Medulla oblongata (tissue), 1 donor: Measurements from ENCODE around the gene ARL9.
A peak's percentile ranks its signal among the peaks of the same experiment; 100 is the strongest.

ENCODE experiments used
- DNase-seq: peaks from one replicate; pipeline ENCODE4 v3.0.0-alpha.2; 2015; ENCODE audit errors: extremely low spot score

Gene ARL9

DNA sequence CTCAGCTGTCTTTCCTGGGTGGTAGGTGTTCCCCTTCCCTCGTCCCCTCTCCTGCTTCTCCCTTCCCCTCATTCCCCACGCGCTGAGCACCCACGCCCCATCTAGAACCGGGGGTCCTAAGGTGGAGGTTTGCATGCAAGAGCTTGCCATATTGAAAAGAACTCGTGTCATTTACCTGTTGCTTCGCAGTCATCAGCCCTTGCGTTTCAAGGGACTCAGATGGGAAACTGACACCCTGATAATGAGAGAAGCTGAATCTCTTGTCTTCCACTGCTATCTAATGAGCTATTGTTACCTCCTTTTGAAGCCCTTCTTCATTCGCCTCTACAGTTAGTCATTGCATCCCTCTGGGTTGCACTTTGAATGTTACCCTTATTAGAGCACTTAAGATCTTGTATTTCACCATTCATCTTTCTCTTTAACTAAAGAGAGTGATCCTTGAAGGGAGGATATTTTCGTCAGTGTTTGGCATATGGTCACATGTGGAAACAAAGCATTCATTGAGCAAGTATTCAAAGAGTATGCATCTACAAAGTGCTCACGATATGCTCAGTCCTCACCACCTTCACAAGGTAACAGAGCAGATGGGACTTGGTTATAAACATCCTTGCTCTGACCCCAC lies 25.7 kb downstream of the ARL9 start:
- no peak for DNase-seq

GRCh38 chr4:56531823-56532222 lies 26.2 kb downstream of the ARL9 start:
- no peak for DNase-seq

DNA sequence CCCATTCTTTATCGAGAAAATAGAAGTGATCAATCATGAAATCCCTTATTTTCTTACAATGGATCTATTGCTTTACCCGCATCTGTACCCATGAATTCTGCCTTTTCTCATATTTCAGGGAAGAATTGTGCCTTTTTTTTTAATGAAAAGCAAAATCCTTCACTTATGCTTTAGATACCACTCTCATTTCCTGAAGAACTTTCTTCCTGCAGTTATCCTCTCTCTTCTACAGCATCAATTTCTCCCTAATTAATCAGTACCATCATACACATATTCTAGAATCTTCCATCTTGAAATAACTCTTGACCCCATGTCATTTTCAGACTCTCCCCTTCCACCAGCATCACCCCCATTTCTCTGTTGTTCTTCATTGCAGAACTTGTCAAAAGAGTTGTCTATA lies 26.6 kb downstream of the ARL9 start:
- no peak for DNase-seq

DNA sequence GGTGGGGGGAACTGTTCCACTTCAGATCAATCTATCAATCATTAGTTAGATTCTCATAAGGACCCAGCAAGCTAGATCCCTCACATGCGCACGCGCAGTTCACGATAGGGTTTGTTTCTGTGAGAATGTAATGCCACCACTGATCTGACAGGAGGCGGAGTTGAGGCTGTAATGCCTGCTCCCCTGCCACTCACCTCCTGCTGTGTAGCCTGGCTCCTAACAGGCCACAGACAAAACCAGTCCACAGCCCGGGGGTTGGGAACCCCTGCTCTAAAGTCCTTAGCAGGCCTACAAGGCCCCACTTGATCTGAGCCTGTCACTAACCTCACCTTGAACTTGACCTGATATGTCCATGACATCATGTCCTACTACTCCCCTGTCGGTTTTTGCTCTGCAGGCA lies 30.3 kb downstream of the ARL9 start:
- DNase-seq: no peak

DNA sequence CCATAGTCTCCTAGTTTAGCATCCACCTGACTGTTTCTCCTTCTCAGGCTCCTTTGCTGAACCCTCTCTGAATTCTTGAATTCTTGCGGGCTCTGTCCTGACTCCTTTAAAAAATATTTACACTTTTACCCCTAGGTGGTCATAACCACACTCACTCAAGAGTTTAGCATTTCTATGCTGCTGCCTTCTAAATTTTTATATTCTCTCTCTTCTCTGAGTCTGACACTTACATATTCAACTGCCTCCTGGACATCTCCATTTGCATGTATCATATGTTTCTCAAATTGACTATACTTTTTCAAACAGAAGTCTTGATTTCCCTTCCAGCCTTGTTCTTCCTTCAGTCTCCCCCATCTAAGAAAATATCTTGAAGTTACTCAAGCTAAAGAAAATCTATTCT lies 31.6 kb downstream of the ARL9 start:
- DNase-seq: no peak

DNA sequence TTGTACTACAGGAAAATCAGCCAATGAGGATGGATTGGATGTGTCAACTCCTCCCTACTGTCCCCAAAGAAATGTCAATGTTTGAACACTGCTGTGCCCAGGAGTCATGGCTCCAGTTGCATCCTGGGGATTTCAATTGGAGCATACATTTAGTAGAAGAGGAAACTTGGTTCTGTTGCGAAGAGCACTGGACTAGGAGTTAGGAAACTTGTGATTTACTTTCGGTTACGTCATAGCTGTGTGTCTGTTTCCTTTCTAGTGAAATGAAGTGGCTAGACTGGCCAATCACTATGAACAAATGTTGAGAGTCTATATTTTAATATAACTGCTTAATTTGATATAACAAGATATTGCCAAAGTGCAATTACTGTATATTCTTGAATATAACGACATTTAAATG lies 35.2 kb downstream of the ARL9 start:
- no peak for DNase-seq

- DNase-seq: peak; percentile 88
Observed at GRCh38 chr4:56544573-56545131, 39.1 kb downstream of the ARL9 start.

DNA sequence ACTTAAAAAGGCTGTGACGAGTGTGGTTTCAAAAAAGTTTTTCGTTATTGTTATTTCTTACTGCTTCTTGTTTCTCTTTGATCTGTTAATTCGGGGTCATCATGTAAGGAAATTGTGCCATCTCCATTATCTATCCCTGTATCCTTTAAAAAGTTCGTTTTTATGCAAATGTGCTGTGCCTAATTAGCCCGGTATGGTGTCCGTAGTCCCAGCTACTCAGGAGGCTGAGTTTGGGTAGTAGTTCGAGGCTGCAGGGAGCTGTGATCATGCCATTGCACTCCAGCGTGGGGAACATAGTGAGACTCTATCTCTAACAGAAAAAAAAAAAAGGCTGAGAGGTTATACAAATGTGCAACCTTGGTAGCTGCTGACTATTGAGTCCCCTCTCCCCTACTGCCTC lies 45.1 kb downstream of the ARL9 start:
- no peak for DNase-seq

DNA sequence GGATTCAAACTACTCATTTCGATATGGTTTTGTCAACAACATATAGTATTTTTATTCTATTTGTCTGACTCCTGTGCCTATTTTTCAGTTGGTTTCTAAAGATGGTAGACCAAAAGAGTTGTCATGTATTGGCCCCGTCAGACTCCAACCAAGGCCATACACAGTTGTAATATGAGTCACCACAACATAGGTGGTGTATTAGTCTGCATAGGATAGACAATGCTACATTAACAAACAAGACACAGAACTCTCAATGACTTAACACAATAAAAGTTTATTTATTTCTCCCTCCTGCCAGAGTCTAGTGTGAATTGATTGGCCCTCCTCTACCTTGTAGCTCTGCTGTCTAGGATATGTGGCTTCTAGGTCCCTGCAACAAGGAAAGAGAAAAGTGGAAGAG lies 45.9 kb downstream of the ARL9 start:
- no peak for DNase-seq

DNA sequence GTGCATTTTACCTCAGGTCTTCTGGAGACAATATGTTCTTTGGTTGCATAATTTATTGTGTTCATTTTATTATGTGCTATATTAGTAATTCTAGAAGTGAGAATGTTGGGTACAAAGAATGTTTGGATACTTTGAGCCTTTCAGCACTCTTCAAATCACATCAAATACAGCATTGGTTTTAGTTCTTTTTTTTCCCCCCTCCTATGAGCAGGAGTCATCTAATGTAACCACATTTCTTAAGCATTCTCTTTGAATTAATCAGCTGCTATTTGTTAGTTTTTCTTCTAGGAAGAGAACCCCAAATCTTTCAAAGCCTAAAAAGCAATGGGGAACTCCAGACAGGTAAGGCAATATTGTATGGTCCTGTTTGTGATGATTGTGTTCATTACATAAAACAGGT lies 46.7 kb downstream of the ARL9 start:
- no peak for DNase-seq

DNA sequence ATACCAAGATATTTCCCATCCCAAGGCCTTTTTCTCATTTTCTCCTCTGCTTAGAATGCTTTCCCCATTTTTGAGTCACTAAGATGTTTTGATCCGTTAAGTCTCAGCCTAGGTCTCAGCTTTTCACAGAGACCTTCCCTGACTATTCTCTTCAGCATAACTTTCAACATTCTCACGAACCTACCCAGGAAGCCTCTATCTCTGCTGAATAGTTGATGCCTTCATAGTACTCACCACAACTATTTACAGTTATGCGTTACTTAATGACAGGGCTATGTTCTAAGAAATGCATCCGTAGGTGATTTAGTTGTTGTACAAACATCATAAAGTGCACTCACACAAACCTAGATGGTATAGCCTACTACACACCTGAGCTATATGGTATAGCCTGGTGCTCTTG lies 64.5 kb downstream of the ARL9 start:
- DNase-seq: no peak
